Activated CD4-positive, alpha-beta T cell treated with anti-CD3 and anti-CD28 coated beads, Interleukin-10, Interleukin-2, amounts not matched to agents 100 ng/mL and 50 ng/mL, durations not matched to agents 16 hours and 8 hours (primary cell): Measurements from ENCODE around the gene IL12RB1.
"Not testable (repeated sequence)": the region's sequence is repeated elsewhere in the genome, so short reads cannot be mapped to it uniquely, and the experiment has no call there.

ENCODE experiments used
- DNase-seq: peaks from one replicate; pipeline ENCODE4 v3.0.0-alpha.2; 2020

IL12RB1 gene

GRCh38 chr19:18110609-18111232 is 24.0 kb upstream of the IL12RB1 start:
- no peak for DNase-seq

GRCh38 chr19:18109733-18110608 is 23.2 kb upstream of the IL12RB1 start:
- DNase-seq, result no peak

DNA sequence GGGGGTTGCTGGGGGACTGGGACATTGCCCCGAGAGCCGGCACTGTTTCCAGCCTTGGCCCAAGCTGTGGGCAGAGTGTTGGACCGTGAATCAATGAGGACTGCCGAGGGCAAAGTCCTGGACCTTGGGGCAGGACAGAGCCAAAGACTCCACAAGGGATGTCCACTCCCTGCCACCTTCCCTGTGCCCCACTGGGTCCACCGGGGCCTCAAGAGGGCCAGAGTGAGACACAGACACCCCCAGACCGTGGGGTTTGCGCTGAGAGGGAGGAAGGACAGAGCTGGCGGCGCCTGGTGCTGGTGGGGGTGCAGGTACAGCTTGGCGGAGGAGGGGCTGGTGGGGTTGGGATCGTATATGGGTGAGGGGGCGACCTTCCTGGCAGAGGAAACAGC is 22.6 kb upstream of the IL12RB1 start:
- no peak for DNase-seq

DNA sequence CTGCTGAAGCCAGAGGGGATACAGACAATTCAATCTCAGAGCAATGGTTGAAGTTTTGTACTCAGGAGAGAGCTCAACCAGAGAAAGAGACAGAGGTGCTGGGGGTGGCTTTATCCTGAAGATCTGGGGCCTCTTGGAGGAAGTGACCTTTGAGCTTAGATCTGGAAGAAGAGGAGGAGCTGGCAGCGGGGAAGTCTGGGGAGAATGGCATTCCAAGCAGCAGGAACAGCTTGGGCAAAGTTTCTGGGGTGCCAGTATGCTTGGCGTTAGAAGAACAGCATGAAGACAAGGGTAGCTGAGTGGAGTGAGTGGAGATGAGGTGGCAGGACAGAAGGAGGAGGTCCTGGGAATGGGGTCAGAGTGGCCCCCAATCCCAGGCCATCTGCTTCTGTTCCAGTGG is 22.2 kb upstream of the IL12RB1 start:
- no peak for DNase-seq

DNA sequence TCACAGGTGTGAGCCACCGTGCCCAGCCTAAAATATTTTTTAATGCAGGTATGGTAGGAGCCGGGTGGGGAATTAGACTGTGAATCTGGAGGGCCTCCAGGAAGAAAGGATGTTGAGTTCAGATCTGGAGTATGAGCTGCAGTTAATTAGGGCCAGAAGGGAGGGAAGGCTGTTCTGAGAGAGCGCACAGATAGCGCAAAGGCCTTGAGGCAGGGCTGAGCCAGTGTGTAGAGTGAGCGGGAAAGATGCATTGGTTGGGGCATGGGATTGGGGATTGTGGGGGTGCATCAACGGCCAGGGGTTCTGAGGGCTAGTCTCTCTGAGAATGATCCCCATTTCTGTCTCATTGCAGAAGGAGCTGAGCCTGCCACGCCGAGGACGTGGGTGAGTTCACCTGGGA is 20.5 kb upstream of the IL12RB1 start:
- no peak for DNase-seq

GRCh38 chr19:18105259-18105658 is 18.5 kb upstream of the IL12RB1 start:
- DNase-seq, result not testable (repeated sequence)

GRCh38 chr19:18104793-18105131 is 18.0 kb upstream of the IL12RB1 start:
- no peak for DNase-seq

DNA sequence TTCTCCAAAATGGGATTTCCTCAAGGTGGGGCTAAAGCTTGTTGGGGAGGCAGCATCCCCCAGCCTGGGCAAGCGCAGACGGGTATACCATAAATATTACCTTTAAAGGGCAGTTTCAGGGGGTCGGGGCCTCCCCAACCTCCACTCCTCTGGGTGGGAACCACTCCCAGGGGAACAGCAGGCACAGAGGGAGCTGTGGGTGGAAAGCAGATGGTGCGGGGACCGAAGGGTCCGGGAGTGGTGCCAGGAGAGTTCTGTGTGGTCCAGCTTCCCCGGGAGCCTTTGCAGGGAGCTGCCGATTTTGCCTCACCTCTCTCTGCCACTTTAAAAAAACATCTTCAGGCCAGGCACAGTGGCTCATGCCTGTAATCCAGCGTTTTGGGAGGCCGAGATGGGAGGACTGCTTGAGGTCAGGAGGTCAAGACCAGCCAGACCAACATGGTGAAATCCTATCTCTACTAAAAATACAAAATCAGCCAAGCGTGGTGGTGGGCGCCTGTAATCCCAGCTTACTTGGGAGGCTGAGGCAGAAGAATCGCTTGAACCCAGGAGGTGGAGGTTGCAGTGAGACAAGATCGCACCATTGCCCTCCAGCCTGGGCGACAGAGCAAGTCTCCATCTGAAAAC is 16.3 kb upstream of the IL12RB1 start:
- no peak for DNase-seq

DNA sequence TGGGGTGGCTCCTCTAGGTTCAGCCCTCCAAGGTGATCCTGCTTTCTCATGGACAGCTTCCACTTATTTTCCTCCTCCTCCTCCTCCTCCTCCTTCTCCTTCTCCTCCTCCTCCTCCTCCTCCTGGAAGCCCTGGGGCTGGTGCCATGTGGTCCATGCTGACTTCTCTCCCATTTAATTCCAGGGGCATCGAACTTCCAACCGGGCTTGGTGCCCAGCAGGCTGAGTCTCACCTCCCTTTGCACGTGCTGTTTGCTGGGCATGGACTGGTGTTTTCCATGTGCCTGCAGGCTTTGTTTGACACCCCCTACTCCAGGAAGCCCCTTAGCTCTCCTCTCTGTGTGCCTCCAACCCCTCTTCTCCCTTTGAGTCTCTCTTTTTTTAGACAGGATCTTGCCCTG is 14.5 kb upstream of the IL12RB1 start:
- no peak for DNase-seq

GRCh38 chr19:18100710-18101109 is 14.0 kb upstream of the IL12RB1 start:
- DNase-seq, result no peak

- no peak for DNase-seq
Observed at GRCh38 chr19:18099623-18099995, 12.9 kb upstream of the IL12RB1 start.

DNA sequence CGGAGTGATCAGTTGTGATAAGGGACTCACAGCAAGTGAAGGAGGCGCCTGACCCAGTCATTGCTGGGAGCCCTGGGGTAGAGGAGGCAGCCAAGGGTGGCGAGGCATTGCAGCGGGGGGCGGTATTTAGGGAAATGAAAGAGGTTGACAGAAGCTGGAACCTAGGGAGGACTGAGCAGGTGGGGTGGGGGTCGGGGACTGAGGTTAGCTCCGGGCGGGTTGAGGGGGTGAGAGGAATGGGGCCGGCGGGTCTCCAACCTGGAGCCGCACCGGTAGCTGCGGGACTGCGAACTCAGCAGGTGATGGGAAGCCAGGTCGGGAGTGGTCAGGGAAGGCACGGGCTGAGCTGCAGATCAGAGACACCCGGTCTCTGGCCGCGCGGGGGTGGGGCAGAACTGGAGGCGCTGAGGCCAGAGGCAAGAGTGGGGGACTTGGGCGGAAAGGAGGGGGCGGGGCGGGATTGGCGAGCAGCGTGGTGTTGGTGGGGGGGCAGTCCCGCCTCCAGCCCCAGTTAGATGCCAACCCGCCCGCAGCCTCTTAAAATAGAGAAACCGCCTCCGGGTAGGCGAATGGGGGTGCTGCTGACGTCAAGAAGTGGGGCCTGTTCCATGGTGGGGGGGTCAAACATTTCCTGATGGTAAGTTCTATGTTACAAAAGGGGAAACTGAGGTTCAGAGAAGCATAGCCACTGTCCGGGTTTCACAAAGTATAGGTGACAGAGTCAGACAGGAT is 12.3 kb upstream of the IL12RB1 start:
- DNase-seq, result no peak

DNA sequence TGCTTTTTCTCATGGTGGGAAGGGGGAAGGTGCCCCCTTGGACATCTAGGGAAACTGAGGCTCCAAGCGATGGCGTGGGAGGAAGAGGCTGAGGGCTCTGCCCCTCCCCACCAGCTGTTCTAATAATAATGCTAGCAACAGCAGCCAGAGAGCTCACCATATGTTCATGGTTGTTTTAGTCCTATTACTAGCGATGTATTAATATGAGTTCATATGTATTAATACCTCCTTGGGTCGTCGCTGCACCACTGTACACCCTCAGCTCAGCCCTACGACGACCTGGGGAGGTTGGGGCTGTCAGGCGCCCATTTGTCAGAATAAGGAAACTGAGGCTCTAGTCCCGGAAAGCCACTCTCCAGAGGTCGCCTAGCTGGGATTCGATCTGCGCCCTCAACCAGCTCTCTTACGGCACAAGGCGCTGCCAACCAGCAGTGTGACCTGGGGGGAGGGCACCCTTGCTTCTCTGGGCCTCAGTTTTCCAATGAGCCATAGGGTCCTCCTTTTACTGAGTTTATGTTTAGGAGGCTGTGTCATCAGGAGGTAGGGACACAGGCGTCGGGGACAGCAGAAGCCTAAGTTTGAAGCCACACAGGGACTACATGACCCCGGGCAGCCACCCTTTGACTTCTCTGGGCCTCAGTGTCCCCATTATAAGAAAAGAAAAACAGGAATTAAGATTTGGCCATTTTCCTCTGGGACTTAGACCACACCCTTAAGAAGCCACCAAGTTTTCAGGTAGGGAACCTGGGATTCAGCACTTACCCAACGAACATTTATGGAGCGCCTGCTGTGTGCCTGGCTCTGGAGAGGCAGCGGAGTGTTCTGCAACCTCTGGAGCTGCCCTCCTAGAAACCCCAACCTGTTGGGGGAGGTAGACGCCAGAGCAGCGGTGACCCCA is 11.5 kb upstream of the IL12RB1 start:
- DNase-seq, result no peak

DNA sequence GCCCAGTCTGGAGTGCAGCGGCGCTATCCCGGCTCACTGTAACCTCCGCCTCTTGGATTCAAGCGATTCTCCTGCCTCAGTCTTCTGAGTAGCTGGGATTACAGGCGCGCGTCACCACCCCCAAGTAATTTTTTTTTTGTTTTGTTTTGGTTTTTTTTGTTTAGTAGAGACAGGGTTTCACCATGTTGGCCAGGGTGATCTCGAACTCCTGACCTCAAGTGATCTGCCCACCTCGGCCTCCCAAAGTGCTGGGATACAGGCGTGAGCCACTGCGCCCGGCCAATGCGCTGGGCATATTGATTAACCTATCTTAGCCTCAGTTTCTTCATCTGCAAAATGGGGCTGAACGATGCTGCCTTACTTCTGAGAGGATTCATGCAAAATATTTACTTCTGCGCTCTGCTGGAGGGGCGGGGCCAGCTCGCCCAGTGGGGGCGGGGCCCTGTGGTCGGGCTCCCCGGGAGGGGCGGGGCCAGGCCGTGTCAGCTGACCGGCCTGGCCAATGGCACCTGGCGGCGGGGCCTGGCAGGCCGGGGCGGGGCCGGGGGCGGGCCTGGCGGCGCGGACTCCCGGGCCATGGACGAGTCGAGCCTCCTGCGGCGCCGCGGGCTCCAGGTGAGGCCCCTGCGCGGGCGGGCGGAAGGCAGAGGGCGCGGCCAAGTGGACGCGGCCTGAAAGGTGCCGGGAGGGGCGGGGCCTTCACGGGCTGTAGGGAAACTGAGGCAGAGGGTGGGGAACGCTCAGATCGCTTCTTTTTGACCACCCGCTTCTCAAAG is 10.7 kb upstream of the IL12RB1 start, which contains the start of gene MAST3:
Gene MAST3, plus strand, starts transcription at position 562 of the 776 bp plus-strand sequence. Its CDS starts 15 bp downstream, at position 577.
- peak; percentile 96 for DNase-seq

- no peak for DNase-seq
Observed at GRCh38 chr19:18096258-18096657, 9.5 kb upstream of the IL12RB1 start.

DNA sequence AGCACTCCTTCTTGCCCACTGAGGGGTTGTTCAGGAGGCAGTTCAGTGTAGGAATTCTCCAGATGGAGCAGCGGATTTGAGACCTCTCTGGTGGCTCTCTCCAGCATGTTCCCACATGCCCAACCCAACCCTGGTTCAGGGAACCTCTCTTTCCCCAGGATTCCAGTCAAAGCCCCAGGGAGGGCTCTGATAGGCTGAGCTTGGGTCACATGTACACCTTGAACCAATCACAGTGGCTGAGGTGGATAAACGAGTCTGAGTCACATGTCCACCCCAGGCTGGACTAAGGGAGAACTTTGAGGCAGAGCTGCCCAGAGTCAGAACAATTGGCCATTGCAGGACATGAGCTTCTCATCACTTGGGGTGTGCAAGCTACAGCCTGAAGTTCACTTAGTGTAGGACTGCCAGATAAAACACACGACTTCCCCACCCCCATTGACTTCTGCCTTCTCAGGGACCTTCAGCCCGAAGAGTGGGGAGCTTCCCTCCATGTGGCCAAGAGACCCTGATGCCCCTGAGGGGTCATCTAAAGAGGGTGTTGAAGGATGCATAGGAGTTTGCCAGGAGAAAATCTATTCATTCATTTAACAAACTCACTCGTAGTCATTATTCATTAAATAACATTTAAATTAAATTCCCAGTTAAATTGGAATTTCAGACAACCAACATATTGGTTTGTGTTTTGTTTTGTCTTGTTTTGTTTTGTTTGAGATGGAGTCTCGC is 6.9 kb upstream of the IL12RB1 start:
- DNase-seq, result no peak

DNA sequence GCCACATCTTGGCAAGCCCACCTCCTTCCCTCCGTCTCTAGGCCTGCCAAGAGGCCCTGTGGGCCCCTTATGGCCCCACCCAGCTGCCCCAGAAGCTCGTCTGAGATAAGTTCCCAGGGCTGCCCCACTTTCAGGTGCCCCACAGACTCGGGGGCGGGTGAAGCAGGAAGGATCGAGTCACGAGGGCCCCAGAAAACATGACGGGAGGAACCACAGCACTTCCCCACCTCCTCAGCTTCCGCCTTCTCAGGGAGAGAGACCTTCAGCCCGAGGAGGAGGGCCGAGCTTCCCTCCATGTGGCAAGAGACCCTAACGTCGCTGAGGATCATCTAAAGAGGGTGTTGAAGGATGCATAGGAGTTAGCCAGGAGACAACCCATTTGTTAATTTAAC is 4.5 kb upstream of the IL12RB1 start:
- DNase-seq, result peak; percentile 88

DNA sequence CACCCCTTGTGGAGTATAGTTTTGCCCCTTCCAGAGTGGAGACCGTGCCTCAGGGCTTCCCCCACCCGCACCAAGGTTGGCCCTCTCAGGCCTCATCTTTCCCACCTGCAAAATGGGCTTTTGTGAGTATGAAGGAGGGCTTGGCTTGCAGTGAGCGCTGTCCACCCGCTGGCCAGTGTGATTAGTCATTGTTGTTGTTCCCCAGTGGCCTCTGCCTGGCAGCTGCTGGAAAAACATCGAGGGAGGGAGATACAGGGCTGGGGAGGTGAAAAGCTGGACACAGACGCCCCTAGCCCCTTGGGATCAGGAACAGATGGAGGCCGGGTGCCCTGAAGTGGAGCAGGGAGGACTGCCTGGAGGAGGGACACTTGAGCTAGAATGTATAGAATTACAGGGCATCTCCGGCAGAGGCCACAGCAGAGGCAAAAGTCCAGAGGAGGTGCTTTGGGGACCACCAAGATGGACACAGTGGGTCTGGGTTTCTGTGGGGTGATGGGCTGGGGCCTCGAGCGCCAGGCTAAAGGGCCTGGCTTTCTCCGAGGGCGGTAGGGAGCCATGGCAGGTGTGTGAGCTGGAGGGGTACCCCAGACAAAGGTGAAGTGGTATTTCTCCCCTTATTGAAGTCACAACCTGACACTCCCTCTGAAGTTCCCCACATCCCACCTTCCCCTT is 3.9 kb upstream of the IL12RB1 start:
- DNase-seq, result no peak

DNA sequence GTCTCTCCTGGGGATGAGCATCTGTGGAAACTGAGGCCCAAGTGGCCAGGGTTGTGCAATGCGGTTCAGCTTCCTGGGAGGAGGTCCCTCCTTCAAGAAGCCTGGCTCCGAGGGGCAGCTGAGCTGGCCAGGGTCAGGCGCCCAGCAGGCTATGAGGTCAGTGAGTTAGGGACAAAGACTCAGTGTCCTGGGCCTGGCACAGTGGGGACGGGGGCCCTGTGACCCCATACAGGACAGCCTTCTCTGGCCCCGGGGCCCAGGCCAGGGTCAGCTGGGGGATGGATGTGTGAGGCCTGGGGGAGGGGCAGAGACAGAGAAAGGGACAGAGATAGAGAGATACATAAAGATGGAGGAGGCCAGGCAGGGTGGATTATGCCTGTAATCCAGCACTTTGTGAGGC is 3.0 kb upstream of the IL12RB1 start:
- no peak for DNase-seq

DNA sequence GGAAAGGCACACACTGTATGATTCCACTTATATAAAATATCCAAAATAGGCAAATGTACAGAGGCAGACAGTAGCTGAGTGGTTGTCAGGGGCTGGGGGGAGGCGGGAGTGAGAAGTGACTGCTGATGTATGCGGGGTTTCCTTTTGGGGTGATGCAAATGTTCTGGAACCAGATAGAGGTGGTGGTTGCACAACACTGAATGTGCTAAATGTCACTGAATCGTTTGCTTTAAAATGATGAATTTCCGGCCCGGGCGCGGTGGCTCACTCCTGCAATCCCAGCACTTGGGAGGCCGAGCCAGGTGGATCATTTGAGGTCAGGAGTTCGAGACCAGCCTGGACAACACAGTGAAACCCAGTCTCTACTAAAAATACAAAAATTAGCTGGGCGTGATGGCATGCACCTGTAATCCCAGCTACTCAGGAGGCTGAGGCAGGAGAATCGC is 2.4 kb upstream of the IL12RB1 start:
- DNase-seq, result peak; percentile 76
